NCI-H2107 (cell line): Measurements from ENCODE around the gene VWF.

Experiments
- DNase-seq: peaks from one replicate; lab custom pipeline; 2025; lab: John Stamatoyannopoulos, UW

Gene VWF

GRCh38 chr12:6058481-6059161, 65.8 kb downstream of the VWF start:
- DNase-seq, result no peak

DNA sequence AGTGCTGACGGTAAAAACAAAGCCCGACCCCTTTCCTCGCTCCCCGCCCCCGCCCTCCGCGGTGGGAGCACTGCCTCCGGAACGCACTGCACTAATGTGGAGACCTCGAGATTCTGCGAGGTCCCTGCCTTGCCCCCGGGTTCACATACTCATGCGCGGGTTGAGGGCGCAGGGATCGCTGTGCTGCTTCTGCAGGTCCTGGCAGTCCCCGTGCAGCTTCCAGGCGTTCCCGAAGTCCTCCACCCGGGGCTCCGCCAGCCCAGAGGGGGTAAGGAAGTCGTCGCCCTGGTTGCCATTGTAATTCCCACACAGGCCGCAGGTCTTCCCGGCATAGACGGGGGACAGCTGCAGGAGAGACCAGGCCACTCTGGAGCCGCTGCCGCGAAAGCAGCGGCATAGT, 66.8 kb downstream of the VWF start:
- DNase-seq, result no peak

GRCh38 chr12:6056406-6057240, 67.8 kb downstream of the VWF start:
- DNase-seq, result no peak

DNA sequence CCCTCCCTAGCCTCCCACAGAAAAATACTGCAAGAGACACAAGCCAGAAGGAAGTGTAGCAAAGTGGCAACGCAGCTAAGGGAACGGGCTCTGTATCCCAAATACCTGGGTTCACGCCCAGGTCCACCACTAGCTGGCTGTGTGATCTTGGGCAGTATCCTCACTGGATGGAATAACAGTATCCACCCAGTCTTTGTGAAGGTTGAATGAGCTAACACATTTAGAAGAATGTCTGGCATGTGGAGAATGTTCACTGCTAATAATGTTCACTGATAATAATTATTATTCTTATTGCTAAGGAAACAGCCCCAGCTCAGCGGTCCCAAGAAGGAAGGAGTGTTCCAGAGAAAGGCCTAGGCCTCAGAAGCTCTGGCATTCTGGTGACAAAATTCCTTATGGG, 70.9 kb downstream of the VWF start:
- no peak for DNase-seq

DNA sequence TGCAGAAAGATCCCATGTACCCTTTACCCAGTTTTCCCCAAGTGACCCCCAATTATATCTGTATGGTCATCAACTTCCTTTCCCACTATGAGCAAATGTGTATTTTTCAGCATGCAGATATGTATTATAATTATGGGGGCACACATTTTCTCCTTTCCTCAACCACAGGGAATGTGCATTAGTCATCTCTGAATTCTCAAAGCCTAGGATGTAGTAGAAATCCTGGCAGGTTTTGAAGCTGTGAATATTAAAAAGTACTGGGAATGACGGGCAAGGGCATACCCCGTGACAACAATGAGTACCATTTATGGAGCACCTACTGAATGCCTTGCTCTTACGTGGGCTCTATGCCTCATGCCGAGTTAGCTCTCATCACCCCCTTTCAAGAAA, 71.5 kb downstream of the VWF start:
- no peak for DNase-seq

DNA sequence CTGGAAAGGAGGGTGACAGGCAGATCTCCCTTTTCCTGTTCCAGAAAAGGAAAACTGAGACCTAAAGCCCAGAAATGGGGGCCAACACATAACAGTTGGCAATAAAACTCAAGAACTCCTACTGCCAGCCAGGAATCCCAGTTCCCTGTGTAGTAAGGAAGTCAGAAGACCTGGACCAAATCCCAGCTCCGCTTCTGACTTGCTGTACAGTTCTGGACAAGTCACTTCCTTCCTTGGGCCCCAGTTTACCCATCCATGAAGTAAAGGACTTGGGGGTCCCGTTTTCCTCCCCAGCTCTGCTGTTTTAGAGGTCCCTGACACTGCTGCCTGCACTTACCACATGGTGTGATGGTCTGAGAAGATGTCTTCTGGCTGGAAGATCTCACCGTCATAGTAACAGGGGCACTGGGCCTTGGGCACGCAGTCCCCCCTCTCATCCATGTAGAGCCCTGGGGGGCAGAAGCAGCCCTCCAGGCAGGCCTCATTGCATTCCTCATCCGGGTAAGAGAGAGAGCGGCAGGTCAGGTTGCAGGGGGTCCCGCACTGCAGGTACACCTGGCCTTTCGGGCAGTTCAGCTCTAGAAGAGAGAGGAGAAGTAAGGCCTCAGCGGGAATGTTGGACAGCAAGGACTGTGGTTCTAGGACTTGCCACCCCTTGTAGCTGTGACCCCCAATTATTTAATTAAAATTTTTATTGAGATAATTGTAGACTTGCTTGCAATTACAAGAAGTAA, 72.1 kb downstream of the VWF start:
- DNase-seq, result no peak

- no peak for DNase-seq
These were observed 74.5 kb downstream of the VWF start for GRCh38 chr12:6049992-6050391.

- DNase-seq, result no peak
These were observed 74.9 kb downstream of the VWF start for GRCh38 chr12:6049587-6049986.

- no peak for DNase-seq
These were observed 76.9 kb downstream of the VWF start for GRCh38 chr12:6047249-6048237.

- no peak for DNase-seq
These were observed 77.8 kb downstream of the VWF start for GRCh38 chr12:6046511-6047180.

DNA sequence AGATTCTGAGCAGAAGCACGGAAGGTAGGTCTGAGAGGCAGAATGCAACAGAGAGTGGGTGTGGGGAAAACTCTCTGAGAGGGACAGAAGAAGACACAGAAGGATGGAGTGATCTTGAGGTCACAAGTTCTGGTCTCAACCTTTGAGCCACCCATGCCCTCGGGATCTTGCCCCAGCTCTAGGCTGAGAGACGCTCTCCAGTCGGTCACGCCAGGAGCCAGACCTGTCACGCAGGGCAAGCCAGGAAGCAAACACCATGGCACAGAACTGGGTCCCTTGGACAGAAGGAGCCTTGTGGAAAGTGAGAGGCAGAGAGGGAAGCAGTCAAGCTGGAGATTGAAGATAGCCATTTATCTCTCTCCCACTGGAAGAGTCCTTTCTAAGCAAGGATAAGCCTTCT, 79.0 kb downstream of the VWF start:
- no peak for DNase-seq

- no peak for DNase-seq
These were observed 80.4 kb downstream of the VWF start for GRCh38 chr12:6044082-6044481.

DNA sequence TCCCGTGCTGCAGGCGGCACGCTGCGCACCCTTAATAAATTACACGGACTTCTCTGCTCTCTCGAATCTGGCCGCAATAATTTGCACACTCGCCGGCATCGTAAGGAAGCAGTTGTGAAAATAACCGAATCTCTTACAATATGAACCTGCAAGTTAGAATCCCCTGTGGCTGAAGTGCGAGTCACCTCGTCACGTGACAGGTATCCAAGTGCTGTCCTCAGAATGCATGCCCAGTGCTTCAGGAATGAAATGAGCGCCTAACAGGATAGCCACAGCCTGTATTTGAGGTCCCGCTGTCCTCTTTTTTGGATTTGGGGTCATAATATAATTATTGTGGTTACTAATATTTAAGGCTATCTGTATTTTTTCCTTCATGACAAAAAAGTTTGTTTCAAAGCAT, 82.0 kb downstream of the VWF start:
- no peak for DNase-seq

- no peak for DNase-seq
These were observed 82.6 kb downstream of the VWF start for GRCh38 chr12:6041891-6042290.

GRCh38 chr12:6040815-6041214, 83.7 kb downstream of the VWF start:
- DNase-seq, result no peak

DNA sequence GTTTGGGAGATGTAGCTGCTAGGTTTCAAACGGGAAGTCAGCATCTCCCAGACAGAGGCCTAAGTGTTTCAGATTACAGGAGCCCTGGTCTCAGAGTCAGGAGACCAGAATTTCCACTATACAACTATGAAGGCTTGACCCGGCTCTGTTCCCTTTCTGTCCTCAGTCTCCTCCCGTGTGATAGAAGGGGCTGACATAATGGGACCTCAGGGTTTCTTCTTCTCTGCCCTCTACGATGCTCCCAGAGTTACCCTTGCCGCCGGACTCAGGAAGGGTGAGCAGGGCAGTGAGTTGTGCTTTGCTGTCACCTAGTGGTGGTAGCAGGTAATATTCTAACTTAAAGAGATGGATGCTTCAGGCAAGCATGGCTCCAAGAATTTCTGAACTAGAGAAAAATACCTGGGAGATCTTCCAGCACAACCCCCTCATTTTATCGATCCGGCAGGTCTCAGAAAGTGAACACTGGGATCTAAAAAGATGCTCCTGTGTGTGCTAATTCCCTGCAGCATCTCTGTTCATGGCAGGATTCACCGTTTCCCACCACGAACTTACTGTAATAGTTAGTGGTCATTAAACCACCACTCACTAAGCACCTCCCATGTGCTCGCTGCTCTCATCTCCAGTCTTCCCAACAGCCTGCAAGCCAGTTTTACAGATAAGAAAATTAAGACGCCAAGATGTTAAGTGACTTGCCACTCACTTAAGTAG, 84.4 kb downstream of the VWF start:
- DNase-seq, result no peak

DNA sequence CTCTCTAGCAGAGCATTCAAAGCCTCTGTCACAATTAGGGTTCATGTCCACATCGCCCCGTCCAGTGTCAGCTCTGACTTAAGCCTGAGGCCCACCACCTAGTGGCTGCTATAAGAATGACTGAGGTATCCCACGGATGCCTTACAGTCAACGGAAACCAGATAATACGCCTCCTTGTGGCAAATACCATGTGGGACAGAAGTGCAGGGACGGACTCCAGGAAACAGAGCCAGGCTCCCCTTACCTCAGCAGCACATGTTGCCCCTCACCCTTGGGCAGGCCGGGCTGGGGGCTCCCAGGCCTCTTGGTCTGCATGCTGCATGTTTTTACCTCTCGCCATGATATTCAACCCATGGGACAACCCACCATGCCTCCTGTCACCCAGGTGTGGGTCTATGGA, 86.3 kb downstream of the VWF start:
- DNase-seq, result no peak

DNA sequence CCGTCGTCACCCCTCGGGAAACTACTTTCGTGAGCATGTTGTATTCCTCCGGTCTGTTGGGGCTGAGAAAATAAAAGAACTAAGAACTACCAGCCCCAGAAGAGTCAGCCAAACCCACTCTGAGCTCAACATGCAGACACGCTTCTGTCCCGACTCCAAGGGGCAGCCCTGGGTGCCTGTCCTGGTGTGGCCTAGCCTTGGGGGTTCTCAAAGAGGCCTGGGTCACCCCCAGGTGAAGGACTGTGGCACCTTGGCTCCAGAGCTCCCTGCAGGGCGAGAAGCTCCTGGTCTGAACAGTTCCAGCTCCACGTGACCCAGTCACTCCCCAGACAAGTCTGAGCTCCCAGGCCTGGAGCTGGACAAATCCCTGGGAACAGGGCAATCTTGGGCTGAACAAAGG, 87.0 kb downstream of the VWF start:
- DNase-seq, result no peak

DNA sequence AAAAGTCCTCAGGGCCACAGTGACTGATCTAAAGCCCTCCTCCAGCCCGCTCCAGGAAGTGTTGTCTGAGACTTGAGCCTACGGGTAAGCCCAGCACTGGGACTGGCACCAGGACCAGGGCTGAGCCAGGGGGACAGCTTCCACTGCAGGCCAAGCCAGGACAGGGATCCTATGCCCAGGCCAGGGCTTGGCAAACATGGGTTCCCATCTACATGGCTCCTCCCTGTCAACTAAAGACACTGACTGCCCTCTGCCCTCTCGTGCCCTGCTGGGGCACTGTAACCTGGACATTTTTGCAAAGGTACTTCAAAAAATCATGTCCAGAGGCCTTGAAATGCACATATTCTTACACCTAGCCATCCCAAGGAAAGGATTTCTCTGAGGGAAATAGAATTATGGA, 88.0 kb downstream of the VWF start:
- no peak for DNase-seq

DNA sequence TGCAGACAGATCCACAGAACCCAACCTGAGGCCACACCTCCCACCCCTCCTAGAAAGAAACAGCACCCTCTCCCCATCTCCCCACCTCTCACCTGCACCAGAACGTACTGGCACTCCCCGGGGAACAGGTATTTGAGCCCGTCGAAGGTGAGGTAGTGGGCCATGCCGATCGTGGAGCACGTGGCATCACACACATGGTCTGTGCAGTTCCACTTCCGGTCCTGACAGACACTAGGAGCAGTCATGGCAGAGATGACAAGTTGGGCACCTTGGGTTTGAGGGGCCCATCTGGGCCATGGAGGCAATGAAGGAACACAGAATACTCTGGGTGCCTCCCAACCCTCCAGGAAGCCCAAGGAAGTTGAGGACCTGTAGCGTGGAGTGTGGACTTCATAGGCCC, 89.9 kb downstream of the VWF start:
- no peak for DNase-seq

DNA sequence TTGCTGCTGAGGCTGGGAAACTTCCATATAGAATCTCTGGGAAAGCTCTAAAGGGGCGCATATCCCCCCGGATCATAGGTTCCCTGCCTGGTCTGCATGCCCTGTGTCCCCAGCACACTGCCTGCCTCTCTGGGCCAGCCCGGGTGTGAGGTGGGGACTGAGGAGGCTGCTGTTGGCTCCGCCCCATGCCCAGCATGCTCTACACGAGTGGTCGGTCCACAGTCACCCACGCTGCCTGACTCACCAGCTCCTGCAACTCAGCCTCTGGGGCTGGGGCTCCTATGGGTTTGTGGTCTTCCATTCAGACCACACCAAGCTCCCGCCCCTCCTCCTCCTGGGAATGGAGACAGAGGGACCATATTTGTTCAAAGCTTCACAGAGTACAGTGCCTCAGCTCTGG, 90.9 kb downstream of the VWF start:
- DNase-seq, result no peak
